Epithelial cell of proximal tubule (primary cell): ENCODE results near the gene RRAGD. TPM values are rescaled to one million over a fixed set of nuclear protein-coding genes. Genes with fewer than 3 reads are reported as not detected.
A peak's percentile ranks its signal among the peaks of the same experiment; 100 is the strongest.

ENCODE experiments used
- DNase-seq: peaks from one replicate; pipeline ENCODE4 v3.0.0-alpha.2; 2011; ENCODE audit warnings: low read depth
- H3K4me3 ChIP-seq: 2 replicates; pipeline ENCODE4 v1.5.1; 2011; ENCODE audit warnings: low read depth, mild to moderate bottlenecking, low read length
- total RNA-seq: library from RNA; depleted of rRNA; stranded (reverse); fragments of >200 nt; gene quantifications from 2 replicates; pipeline ENCODE4 v1.2.3, GENCODE V29; 2015
- TF ChIP-seq, protein P1 (sequence below): conservative IDR thresholded peaks from 2 replicates; pipeline ENCODE4 v1.5.1; 2012; ENCODE audit warnings: low read depth, mild to moderate bottlenecking, low read length

Gene RRAGD
- 10.8 and 12.7 TPM in 2 replicates for total RNA-seq

DNA sequence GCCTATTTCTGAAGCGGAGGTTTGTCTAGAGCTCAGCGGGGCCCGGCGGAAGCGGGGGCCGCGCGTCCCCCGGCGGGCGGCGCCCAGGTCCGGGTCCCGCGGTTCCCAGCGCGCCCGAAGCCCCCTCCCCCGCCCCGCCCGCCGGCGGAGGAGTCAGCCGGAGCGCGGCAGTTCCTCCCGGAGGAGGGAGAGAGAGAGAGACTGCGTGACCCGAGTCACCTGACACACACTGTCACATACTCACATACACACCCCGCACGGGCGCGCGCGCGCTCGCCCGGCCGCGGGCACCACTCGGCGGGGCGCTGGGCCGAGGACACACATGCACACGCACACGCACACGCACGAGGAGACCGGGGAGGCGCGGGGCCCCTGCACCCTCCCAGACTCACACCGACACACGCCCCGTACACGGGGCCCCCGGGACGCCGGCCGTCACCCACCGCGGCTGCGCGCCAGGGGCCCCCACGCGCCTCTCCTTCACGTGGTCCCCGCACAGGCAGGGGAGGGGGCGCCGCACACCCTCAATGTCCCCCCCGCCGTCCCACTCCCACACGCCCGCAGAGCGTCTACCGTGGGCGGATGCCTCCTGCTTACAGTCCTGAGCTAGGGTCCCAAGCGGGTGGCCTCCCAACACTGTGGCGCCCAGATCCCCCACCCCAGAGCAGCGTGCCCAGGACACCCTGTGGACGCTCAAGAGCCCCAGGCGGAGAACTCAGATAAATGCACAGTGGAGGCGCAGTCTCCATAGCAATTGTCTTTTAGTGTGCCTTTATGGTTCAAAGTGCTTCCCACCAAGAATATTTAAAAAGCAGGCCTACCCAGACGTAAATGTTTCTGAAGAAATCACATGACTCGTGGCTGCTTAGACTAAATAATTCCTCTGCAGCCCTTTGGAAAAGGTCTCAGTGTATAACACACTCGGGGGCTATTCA is at the start of gene RRAGD:
Gene RRAGD, minus strand, starts transcription at position 203 of the 935 bp plus-strand sequence. CDS start 280 bp downstream, outside the sequence.
- TF ChIP-seq, protein P1, sequence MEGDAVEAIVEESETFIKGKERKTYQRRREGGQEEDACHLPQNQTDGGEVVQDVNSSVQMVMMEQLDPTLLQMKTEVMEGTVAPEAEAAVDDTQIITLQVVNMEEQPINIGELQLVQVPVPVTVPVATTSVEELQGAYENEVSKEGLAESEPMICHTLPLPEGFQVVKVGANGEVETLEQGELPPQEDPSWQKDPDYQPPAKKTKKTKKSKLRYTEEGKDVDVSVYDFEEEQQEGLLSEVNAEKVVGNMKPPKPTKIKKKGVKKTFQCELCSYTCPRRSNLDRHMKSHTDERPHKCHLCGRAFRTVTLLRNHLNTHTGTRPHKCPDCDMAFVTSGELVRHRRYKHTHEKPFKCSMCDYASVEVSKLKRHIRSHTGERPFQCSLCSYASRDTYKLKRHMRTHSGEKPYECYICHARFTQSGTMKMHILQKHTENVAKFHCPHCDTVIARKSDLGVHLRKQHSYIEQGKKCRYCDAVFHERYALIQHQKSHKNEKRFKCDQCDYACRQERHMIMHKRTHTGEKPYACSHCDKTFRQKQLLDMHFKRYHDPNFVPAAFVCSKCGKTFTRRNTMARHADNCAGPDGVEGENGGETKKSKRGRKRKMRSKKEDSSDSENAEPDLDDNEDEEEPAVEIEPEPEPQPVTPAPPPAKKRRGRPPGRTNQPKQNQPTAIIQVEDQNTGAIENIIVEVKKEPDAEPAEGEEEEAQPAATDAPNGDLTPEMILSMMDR, result peak; percentile 4
- no peak for DNase-seq

GRCh38 chr6:89460713-89461112 is 48.6 kb upstream of the RRAGD start:
- DNase-seq, result no peak

More for the DNA sequence above, at the start of gene RRAGD:
- peak within 1 kb of the TSS; percentile 72 for H3K4me3 ChIP-seq

DNA sequence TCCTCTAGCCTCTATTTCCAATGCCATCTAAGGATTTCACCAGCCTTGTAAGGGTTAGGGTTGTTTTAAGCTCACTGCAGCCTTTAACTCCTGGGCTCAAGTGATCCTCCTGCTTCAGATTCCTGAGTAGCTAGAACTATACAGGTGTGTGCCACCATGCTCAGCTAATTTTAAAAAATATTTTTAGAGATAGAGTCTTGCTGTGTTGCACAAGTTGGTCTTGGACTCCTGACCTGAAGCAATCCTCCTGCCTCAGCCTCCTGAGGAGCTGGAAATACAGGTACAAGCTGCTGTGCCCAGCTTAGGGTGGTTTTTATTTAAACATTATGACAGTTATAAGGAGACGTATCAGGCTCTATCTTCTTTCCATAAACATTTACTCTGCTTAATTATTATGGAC is 47.4 kb upstream of the RRAGD start:
- H3K4me3 ChIP-seq, result no peak overlapping the region
- DNase-seq, result no peak
- TF ChIP-seq, protein P1, result no peak

More at GRCh38 chr6:89460713-89461112, 48.6 kb upstream of the RRAGD start:
- H3K4me3 ChIP-seq, result no peak overlapping the region
- TF ChIP-seq, protein P1, result no peak

DNA sequence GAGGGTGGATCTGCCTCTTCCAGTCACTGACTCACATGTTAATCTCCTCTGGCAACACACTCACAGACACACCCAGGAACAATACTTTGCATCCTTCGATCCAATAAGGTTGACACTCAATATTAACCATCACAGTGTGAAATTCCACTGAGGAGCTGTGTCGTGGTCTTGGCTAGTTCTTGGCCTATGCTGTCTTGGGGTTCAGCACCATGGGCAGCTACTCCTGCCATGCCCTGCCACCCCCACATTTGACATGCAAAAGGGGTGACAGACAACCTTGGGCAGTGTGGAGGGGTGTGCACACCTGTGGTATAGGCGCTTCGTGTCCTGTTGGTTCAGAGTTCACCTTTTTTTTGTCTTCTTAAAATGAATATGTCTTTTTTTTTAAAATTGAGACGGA is 46.6 kb upstream of the RRAGD start:
- TF ChIP-seq, protein P1, result no peak

DNA sequence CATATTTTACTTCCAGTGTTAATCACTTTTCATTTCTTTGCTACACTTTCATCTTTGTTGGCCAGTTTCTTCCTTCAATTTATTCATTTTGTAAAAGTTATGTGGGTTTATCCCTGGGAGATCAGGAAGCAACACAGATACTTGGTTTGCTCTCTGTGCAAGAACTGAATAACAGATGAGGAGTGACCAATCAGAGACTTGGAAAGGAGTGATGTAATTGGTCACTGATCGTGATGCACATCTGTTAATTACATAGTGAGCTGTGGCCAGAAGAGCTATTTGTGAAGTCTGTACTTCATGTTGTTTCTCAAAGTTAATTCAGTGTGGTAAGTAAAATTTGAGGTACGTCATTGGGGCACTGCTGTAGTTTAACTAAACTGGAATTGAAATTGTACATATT is 42.2 kb upstream of the RRAGD start:
- TF ChIP-seq, protein P1, result no peak
- DNase-seq, result no peak
- H3K4me3 ChIP-seq, result no peak overlapping the region

More for the DNA sequence above, 46.6 kb upstream of the RRAGD start:
- H3K4me3 ChIP-seq, result no peak overlapping the region
- DNase-seq, result no peak

GRCh38 chr6:89452281-89452680 is 40.2 kb upstream of the RRAGD start:
- no peak overlapping the region for H3K4me3 ChIP-seq
- TF ChIP-seq, protein P1, result no peak
- no peak for DNase-seq

- TF ChIP-seq, protein P1, result no peak
- H3K4me3 ChIP-seq, result no peak overlapping the region
- no peak for DNase-seq
Measured at GRCh38 chr6:89449193-89449592, 37.1 kb upstream of the RRAGD start.
